ENCODE measurements around the gene COL13A1. TPM values are rescaled to one million over a fixed set of nuclear protein-coding genes. Genes with fewer than 3 reads are reported as not detected.

Gene COL13A1
- total RNA-seq, 4 donors from 2014 or later = 0.19 to 6.9 (median 2.4) TPM

GRCh38 chr10:69980672-69981071 is 179.0 kb downstream of the COL13A1 start:
- intact Hi-C loops (cut with DNase I; ENCODE audit: low total_unique reads) (no loop called here), in situ Hi-C loops (cut with MboI; ENCODE audit: low sequenced_read_pairs in 4 of 4) (no loop called here)
- no peak for DNase-seq
- Histone ChIP-seq H3K36me3 (no peaks in the 10 kb centered on the region), H3K9me3 (peaks cover 0 to 3% (median 0%) of the 10 kb centered on the region in 3 donors), H3K27ac (no peak overlapping the region), H3K4me3 (no peak overlapping the region), H3K27me3 (peaks cover 0 to 2% (median 0%) of the 10 kb centered on the region in 3 donors), H3K4me1 (no peaks in the 10 kb centered on the region)
- no peak for TF ChIP-seq POLR2A (IDR thresholded peaks at IDR 0.05)
- TF ChIP-seq, protein P1, sequence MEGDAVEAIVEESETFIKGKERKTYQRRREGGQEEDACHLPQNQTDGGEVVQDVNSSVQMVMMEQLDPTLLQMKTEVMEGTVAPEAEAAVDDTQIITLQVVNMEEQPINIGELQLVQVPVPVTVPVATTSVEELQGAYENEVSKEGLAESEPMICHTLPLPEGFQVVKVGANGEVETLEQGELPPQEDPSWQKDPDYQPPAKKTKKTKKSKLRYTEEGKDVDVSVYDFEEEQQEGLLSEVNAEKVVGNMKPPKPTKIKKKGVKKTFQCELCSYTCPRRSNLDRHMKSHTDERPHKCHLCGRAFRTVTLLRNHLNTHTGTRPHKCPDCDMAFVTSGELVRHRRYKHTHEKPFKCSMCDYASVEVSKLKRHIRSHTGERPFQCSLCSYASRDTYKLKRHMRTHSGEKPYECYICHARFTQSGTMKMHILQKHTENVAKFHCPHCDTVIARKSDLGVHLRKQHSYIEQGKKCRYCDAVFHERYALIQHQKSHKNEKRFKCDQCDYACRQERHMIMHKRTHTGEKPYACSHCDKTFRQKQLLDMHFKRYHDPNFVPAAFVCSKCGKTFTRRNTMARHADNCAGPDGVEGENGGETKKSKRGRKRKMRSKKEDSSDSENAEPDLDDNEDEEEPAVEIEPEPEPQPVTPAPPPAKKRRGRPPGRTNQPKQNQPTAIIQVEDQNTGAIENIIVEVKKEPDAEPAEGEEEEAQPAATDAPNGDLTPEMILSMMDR (IDR thresholded peaks at IDR 0.05 in 4 of 5, conservative IDR thresholded peaks at IDR 0.05 in 1 of 5) = no peak
- no peak for ATAC-seq

DNA sequence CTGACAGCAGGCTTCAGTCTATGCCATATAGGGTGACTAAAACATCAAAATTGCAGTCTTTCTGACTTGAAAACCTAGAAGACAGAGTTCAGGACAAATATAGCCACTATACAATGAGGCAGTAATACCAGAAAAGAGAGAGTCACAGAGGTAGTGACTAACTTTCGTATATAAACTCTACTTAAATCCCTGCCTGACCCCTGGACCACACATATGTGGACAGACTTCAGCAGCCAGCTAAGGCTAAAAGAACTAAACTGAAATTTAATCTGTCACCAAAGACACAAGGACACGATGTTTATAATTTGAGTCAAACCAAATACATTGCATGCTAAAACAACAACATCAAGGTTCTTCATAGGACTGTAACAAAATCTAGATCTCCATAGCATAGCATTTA is 186.4 kb downstream of the COL13A1 start:
- Histone ChIP-seq H3K27ac (no peak overlapping the region), H3K4me1 (no peaks in the 10 kb centered on the region), H3K9me3 (no peaks in the 10 kb centered on the region), H3K27me3 (no peaks in the 10 kb centered on the region), H3K36me3 (no peaks in the 10 kb centered on the region), H3K4me3 (no peak overlapping the region)
- intact Hi-C loops (cut with DNase I; ENCODE audit: low total_unique reads) = no loop called here
- TF ChIP-seq, protein P1 (IDR thresholded peaks at IDR 0.05 in 4 of 5, conservative IDR thresholded peaks at IDR 0.05 in 1 of 5) = no peak
- TF ChIP-seq POLR2A (IDR thresholded peaks at IDR 0.05) = no peak
- in situ Hi-C loops (cut with MboI; ENCODE audit: low sequenced_read_pairs in 4 of 4) = no loop called here
- ATAC-seq (peak in 1 of 2 donors; percentile 54), DNase-seq (no peak)

DNA sequence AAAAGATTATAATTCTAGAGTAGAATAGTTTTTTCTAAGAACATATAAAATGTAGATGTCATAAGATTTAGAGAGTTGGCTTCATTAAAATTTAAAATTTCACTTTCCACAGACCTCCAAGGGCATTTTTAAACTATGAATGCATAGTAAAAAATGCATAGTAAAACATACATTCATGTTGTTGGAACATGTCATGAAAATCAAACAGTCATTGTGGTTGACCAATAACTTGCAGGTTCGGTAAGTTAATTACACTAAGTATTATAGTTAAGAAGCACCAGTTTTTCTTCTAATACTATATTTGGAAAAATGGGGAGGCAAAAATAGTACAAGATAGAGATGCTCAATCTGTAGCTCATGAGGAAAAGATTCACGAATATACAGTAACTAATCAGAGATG is 189.4 kb downstream of the COL13A1 start:
- DNase-seq (no peak), ATAC-seq (no peak)
- in situ Hi-C loops (cut with MboI; ENCODE audit: low sequenced_read_pairs in 4 of 4) (no loop called here), intact Hi-C loops (cut with DNase I; ENCODE audit: low total_unique reads) (no loop called here)
- no peaks in the 10 kb centered on the region for H3K27me3 ChIP-seq
- no peak overlapping the region for H3K27ac ChIP-seq
- TF ChIP-seq, protein P1 (IDR thresholded peaks at IDR 0.05 in 4 of 5, conservative IDR thresholded peaks at IDR 0.05 in 1 of 5) = no peak
- no peak for TF ChIP-seq POLR2A (IDR thresholded peaks at IDR 0.05)
- H3K4me3 ChIP-seq = no peak overlapping the region
- no peaks in the 10 kb centered on the region for H3K9me3 ChIP-seq
- H3K36me3 ChIP-seq = no peaks in the 10 kb centered on the region
- H3K4me1 ChIP-seq = no peaks in the 10 kb centered on the region

GRCh38 chr10:69994262-69994661 is 192.6 kb downstream of the COL13A1 start:
- Histone ChIP-seq H3K27me3 (no peaks in the 10 kb centered on the region), H3K9me3 (no peaks in the 10 kb centered on the region), H3K4me3 (peak overlapping the region in 2 of 4 donors; percentile 10 to 25), H3K36me3 (no peaks in the 10 kb centered on the region), H3K4me1 (no peaks in the 10 kb centered on the region), H3K27ac (no peak overlapping the region)
- no peak for TF ChIP-seq POLR2A (IDR thresholded peaks at IDR 0.05)
- TF ChIP-seq, protein P1 (IDR thresholded peaks at IDR 0.05 in 4 of 5, conservative IDR thresholded peaks at IDR 0.05 in 1 of 5) = no peak
- DNase-seq = peak; percentile 25 to 49
- peak; percentile 90 to 97 for ATAC-seq
- in situ Hi-C loops (cut with MboI; ENCODE audit: low sequenced_read_pairs in 4 of 4) = no loop called here
- intact Hi-C loops (cut with DNase I; ENCODE audit: low total_unique reads) = no loop called here

DNA sequence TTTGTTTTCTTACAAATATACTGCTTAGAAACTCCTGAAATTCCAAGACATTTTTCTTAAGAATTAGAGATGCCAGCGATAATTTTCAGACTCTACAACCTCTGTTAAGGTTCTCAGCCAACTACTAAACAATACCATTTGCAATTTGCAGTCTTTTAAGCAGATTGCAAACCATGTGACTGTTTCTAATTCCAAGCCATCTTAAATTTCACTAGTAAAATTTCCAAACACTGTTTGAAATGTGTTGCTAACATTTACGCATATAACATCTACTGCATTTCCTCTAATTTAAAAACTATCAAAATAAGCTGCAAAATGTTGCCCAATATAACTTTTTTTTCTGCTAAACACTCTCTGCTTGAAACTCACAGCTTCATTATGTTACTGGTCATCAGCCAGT is 194.9 kb downstream of the COL13A1 start:
- in situ Hi-C loops (cut with MboI; ENCODE audit: low sequenced_read_pairs in 4 of 4) = no loop called here
- TF ChIP-seq, protein P1 (IDR thresholded peaks at IDR 0.05 in 4 of 5, conservative IDR thresholded peaks at IDR 0.05 in 1 of 5) = no peak
- no peak for TF ChIP-seq POLR2A (IDR thresholded peaks at IDR 0.05)
- no peaks in the 10 kb centered on the region for H3K27me3 ChIP-seq
- H3K27ac ChIP-seq = no peak overlapping the region
- ATAC-seq (no peak), DNase-seq (no peak)
- no peaks in the 10 kb centered on the region for H3K4me1 ChIP-seq
- H3K4me3 ChIP-seq = no peak overlapping the region
- H3K36me3 ChIP-seq = no peaks in the 10 kb centered on the region
- intact Hi-C loops (cut with DNase I; ENCODE audit: low total_unique reads) = no loop called here
- no peaks in the 10 kb centered on the region for H3K9me3 ChIP-seq
